ENCODE results near the gene GSG1L.

DNA sequence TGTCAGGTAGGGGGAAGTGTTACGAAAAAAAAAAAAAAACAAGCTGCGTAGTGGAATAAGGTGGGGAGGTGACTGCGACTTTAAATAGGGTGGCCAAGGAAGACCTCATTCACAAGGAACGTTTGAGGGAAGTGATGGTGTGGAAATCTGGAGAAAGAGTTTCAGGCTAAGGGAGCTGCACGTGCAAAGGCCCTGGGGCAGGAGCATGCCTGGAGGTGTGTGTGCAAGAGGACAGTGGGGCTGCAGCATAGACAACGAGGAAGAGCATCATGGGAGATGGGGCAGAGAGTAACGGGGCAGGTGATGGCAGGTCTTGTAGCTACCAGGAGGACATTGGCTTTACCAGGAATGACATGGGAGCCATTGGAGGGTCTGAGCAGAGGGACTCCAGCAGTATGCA is 12.0 kb downstream of the GSG1L start:
- TF ChIP-seq EZH2 (IDR thresholded peaks at IDR 0.05; ENCODE audit: borderline replicate concordance, low read depth, low read length) (no peak), CTCF (IDR thresholded peaks at IDR 0.05 in 2 of 3, conservative IDR thresholded peaks at IDR 0.05 in 1 of 3; ENCODE audit: insufficient read depth in 2 of 3, low read depth in 1 of 3, low read length in 3 of 3) (no peak), MTA2 (IDR thresholded peaks at IDR 0.05; ENCODE audit: low read depth) (no peak), ZNF274 (IDR thresholded peaks at IDR 0.05; ENCODE audit: borderline replicate concordance, low read depth, low read length) (no peak), NFIC (IDR thresholded peaks at IDR 0.05) (no peak)
- TF ChIP-seq, protein P1, sequence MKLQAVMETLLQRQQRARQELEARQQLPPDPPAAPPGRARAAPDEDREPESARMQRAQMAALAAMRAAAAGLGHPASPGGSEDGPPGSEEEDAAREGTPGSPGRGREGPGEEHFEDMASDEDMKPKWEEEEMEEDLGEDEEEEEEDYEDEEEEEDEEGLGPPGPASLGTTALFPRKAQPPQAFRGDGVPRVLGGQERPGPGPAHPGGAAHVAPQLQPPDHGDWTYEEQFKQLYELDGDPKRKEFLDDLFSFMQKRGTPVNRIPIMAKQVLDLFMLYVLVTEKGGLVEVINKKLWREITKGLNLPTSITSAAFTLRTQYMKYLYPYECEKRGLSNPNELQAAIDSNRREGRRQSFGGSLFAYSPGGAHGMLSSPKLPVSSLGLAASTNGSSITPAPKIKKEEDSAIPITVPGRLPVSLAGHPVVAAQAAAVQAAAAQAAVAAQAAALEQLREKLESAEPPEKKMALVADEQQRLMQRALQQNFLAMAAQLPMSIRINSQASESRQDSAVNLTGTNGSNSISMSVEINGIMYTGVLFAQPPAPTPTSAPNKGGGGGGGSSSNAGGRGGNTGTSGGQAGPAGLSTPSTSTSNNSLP (IDR thresholded peaks at IDR 0.05; ENCODE audit: borderline replicate concordance, low read depth, low read length): no peak

Measured in K562 (cell line).